Stimulated activated CD4-positive, alpha-beta T cell treated with anti-CD3 and anti-CD28 coated beads, Interleukin-4, amount 100 ng/mL, for 4 hours (primary cell): ENCODE measurements around the gene PROSER3.

ENCODE experiments used
- DNase-seq, 2 experiments: peaks; one replicate each; pipeline ENCODE4 v3.0.0-alpha.2; 2020

The PROSER3 gene

DNA sequence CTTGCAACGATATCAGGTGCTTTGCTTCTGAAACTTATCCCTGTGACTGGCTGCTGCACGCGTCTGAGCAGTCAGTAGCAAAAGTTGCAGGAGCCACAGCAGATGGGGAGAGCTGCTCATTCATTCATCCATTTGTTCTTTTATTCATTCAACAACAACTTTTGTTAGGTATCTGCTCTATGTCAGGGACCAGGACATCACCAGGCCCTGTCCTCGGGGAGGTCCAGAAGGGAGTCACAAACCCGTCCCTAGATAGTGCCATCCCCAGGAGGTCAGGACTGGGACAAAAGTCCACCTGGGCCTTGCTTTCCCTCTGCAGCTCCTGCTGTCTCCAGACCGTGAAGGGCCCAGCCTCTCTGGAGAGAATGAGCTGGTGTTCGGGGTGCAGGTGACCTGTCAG lies 20.0 kb downstream of the PROSER3 start:
- no peak for DNase-seq

GRCh38 chr19:35779033-35779432 lies 21.1 kb downstream of the PROSER3 start:
- DNase-seq, result no peak

- no peak for DNase-seq
Observed at GRCh38 chr19:35780058-35780457, 22.1 kb downstream of the PROSER3 start.

DNA sequence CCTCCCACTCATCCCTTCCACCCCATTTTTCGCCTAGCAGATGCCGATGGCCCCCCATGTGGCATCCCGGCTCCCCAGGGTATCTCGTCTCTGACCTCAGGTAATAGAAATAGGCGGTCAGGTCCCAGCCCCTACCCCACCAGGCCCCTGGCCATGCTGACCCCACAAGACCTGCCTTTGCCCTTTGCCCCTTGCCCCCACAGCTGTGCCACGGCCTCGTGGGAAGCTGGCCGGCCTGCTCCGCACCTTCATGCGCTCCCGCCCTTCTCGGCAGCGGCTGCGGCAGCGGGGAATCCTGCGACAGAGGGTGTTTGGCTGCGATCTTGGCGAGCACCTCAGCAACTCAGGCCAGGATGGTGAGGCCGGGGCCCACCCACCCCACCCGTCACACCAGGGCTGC lies 22.7 kb downstream of the PROSER3 start:
- no peak for DNase-seq

DNA sequence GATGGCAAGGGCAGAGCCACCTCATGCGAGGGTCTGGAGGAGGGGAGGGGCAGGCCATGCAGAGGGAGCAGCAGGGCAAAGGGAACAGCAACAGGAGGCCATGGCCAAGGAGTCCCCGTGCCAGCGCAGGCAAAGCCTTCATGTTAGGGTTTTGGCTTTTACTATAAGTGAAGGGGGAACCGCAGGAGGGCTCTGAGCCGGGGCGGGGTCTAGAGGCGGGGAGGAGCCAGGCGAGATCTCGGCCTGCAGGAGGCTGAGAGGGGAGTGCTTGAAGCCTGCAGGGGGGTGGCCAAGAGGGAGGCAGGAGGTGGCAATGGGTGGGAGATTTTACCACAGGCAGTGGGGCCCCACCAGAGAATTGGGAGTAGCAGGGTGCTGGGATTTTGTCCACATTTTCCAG lies 23.7 kb downstream of the PROSER3 start:
- DNase-seq, result no peak

GRCh38 chr19:35782589-35782988 lies 24.6 kb downstream of the PROSER3 start:
- no peak for DNase-seq

- no peak for DNase-seq
Observed at GRCh38 chr19:35783469-35784434, 25.8 kb downstream of the PROSER3 start.

DNA sequence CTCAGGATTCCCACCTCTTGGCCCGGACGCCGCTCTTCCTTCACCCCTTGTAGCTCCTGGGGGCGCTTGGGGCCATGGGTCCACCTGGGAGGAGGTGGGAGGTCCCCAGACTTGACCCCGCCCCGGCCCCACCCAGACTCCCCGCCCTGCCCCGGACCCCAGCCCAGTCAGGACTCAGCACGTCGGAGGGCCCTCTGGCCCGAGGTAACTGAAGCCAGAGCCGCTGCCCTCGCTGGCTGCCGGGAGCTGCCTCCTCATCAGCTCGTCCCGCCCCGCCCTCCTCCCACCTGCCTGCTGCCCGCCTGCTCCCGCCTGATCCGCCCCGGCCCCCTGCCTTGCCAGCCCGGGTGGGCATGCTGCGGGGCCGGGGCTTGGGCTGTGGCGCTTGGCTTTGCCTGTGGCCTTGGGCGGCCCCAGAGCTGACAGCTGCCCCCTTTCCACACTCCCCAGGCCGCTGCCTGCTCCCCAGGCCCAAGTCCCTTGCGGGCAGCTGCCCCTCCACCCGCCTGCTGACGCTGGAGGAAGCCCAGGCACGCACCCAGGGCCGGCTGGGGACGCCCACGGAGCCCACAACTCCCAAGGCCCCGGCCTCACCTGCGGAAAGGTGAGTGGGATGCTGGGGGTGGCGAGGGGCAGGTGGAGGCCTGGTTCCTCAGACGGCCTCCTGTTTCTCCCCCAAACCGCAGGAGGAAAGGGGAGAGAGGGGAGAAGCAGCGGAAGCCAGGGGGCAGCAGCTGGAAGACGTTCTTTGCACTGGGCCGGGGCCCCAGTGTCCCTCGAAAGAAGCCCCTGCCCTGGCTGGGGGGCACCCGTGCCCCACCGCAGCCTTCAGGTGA lies 26.7 kb downstream of the PROSER3 start:
- no peak for DNase-seq

DNA sequence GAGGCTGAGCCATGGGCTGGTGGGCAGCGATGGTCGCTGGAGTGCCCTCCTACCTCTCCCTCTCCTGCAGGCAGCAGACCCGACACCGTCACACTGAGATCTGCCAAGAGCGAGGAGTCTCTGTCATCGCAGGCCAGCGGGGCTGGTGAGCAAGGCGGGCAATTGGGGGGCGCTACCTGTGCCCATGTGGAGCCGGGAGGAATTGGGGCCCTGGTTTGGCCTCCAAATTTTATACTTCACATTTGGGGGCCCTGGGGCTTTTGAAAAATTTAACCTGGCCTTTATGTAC lies 27.3 kb downstream of the PROSER3 start:
- DNase-seq, result no peak

- DNase-seq, result no peak
Observed at GRCh38 chr19:35786299-35787160, 28.6 kb downstream of the PROSER3 start.

DNA sequence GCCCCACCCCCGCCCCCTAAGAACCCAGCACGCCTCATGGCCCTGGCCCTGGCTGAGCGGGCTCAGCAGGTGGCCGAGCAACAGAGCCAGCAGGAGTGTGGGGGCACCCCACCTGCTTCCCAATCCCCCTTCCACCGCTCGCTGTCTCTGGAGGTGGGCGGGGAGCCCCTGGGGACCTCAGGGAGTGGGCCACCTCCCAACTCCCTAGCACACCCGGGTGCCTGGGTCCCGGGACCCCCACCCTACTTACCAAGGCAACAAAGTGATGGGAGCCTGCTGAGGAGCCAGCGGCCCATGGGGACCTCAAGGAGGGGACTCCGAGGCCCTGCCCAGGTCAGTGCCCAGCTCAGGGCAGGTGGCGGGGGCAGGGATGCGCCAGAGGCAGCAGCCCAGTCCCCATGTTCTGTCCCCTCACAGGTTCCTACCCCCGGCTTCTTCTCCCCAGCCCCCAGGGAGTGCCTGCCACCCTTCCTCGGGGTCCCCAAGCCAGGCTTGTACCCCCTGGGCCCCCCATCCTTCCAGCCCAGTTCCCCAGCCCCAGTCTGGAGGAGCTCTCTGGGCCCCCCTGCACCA lies 29.3 kb downstream of the PROSER3 start:
- no peak for DNase-seq

DNA sequence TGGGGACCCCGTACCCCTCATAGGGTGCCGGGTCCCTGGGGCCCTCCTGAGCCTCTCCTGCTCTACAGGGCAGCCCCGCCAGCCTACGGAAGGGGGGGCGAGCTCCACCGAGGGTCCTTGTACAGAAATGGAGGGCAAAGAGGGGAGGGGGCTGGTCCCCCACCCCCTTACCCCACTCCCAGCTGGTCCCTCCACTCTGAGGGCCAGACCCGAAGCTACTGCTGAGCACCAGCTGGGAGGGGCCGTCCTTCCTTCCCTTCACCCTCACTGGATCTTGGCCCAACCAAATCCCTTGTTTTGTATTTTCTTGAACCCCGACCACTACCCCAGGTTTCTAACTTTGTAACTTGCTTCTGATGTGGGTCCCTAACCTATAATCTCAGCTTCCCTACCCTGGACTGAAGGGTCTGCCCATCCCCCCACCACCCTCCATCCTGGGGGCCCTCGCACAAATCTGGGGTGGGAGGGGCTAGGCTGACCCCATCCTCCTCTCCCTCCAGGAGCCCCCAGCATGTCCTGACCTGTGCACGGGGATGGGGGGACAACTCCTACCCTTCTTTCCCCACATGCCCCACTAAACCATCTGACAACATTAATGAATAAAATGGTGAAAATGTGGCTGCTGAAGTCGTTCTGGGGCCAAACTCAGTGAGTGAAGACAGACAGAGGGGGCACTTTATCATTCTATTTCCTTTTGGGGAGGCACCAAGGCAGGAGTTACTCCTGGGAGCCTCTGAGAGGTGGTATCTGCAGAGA lies 30.4 kb downstream of the PROSER3 start:
- DNase-seq, result no peak

- no peak for DNase-seq
Observed at GRCh38 chr19:35789195-35789977, 31.4 kb downstream of the PROSER3 start.

DNA sequence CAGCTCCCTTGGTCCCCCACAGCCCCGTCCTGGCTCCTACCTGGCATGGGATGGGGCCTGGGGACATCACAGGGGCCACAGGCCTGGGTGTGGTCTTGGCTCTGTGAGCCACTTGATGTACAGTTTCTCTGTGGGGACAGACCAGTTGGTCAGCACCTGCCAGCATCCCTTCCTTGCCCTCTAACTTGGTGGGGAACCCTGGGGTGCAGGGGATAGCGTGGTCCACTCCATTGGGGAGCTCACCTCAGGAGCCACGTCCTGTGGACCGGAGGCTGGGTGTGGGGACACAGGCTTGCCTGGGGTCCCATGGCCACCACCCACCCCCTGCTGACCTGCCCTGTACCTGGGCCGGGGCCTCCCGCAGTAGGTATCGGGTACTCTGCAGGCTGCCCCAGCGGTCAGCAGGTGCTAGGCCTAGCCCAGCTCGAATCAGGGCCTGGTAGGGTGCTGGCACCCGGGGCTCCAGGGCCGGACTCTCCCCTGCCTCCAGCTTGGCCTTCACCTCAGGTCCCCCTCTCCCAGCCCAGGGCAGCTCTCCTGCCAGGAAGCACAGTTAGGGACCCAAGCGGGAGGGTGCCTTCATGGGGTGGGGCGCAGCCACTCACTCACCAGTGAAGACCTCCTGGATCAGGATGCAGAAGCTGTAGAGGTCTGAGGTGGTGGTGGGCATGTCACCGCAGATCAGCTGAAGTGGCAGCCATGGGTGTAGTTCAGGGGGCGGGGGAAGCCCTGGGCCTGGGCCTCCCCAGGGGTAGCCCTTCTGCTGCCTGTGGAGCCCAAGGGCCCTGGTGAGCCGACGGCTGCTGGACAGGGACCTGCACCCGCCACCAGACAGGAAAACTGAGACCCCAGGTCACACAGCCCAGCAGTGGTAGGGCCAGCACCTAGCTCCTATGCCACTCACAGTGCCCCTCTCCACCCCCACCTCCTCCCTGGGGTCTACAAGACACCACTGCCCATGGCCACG lies 32.3 kb downstream of the PROSER3 start:
- DNase-seq, result no peak

- no peak for DNase-seq
Observed at GRCh38 chr19:35790981-35791813, 33.2 kb downstream of the PROSER3 start.

DNA sequence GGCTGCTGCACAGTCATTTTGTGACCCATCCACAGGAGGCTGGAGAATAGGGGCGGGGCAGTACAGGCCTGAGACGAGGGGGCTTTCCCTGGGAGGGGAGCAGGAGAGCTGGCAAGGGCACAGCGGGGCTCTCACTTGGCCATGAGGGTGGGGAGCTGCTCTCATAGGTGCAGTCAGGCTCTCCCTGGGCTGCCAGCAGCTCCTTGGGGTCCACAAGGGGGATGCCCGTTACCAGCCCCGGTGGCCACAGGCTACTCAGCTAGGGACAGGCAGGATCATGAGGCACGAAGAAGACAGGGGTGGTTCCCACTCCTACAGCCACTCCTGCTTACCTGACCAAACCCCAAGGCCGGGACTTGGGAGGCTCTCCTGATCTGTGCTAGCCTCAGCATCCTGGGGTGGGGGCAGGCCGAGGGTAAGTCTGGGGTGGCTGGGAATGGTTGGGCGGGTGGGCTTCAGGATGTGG lies 33.9 kb downstream of the PROSER3 start:
- no peak for DNase-seq

GRCh38 chr19:35792312-35792711 lies 34.3 kb downstream of the PROSER3 start:
- DNase-seq, result no peak

- DNase-seq, result no peak
Observed at GRCh38 chr19:35792888-35793287, 34.9 kb downstream of the PROSER3 start.
